Measurements from ENCODE around the gene KAZN. TPM values are rescaled to one million over a fixed set of nuclear protein-coding genes. Genes with fewer than 3 reads are reported as not detected.

The KAZN gene
- total and polyA plus RNA-seq, 2 of the 8 experiments (the other 6 are each of a cell fraction or from before 2014, with no cell fraction given): 3.7 to 11.8 TPM

DNA sequence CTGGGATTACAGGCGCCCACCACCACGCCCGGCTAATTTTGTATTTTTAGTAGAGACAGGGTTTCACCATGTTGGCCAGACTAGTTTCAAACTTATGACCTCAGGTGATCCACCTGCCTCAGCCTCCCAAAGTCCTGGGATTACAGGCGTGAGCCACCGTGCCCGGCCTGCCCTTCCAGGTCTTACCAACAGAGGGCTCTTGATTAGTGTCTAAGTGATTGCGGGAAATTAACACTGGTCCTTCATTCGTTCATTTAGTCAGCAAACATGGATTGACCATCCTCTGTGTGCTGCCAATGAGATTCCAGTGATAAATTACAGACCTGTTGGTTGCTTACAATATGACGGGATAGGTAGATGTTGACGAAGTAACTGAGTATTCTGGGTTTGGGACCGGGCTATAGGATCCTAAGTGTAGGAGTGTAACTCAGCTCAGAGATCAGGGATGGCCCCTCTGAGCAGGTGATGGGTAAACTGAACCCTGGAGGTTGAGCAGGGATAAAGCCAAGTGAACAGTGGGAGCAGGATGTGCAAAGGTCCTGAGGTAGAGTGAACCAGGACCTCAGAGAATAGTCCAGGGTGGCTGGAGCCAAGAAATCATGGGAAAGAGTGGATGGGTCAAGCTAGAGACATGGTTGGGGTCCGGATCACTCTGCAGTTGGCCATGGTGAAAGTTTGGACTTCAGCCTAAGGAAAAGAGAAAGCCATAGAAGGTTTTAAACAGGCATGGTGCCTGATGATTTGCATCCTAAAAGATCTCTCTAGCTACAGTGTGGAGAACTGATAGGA is 171.2 kb downstream of the KAZN start:
- WGBS, 2 experiments (ENCODE audit: extremely low coverage in 1 of 2, insufficient coverage in 1 of 2, insufficient read length in 1 of 2, insufficient replicate concordance in 2 of 2, low coverage in 1 of 2, low lambda C conversion rate in 2 of 2, missing lambda C conversion rate in 1 of 2): 80% methylated on average over 12 of the region's 12 CpGs; no CpG with 5 or more reads in 1 of the 2 experiments
- Histone ChIP-seq H3K4me3 (ENCODE audit: extremely low read depth in 1 of 4, insufficient read depth in 2 of 4, low read depth in 3 of 4, low read length in 4 of 4) (no peak overlapping the region), H4K91ac (replicated peaks; ENCODE audit: insufficient read length, low read length) (no peak overlapping the region)

More for the DNA sequence above, 171.2 kb downstream of the KAZN start:
- no peak overlapping the region for H2AFZ ChIP-seq (ENCODE audit: low read length)
- no peak overlapping the region for H3K27ac ChIP-seq (ENCODE audit: low read depth, low read length)
- no peaks in the 10 kb centered on the region; a peak in 2 of 4 replicates for H3K9me3 ChIP-seq (ENCODE audit: insufficient read depth in 2 of 2, low read depth in 1 of 2, low read length in 1 of 2)
- H2BK5ac ChIP-seq (ENCODE audit: low read depth, low read length): no peak overlapping the region
- H3K4me2 ChIP-seq (ENCODE audit: insufficient read depth in 1 of 2, low read depth in 2 of 2, low read length in 2 of 2): no peak overlapping the region
- H3K79me1 ChIP-seq (ENCODE audit: low read depth, low read length): no peaks in the 10 kb centered on the region
- no peak overlapping the region for H2BK20ac ChIP-seq (ENCODE audit: low read length)
- H4K8ac ChIP-seq (ENCODE audit: extremely low read depth, insufficient read depth, low read length): no peak overlapping the region
- ChIA-PET CTCF (ENCODE audit: partially characterized antibody) (interaction anchor here (0.8 to 2.4 kb wide), 16 partner anchors 10 to 277 kb away, joined by 3 to 18 read pairs (median 4); no protein-coding TSS in a partner anchor), POLR2A (ENCODE audit: partially characterized antibody) (no interaction called here)
- no peaks in the 10 kb centered on the region for H3K36me3 ChIP-seq (ENCODE audit: control insufficient read depth in 2 of 4, insufficient read depth in 4 of 4, low read length in 3 of 4)
- no peak overlapping the region for H3K4ac ChIP-seq (replicated peaks; ENCODE audit: insufficient read length, low read depth, low read length)
- H3K18ac ChIP-seq (ENCODE audit: extremely low read depth, low read length): no peak overlapping the region
- H3K23ac ChIP-seq (ENCODE audit: insufficient read length): no peak overlapping the region
- H3K14ac ChIP-seq (ENCODE audit: insufficient read length): no peak overlapping the region
- no peak overlapping the region for H4K5ac ChIP-seq (ENCODE audit: insufficient read length, low read depth, low read length)
- no peak overlapping the region for H2BK120ac ChIP-seq (replicated peaks; ENCODE audit: low read depth, low read length)
- H3K27me3 ChIP-seq (replicated peaks in 1 of 4; ENCODE audit: control insufficient read depth in 3 of 4, extremely low read depth in 1 of 4, insufficient read depth in 3 of 4, low read length in 3 of 4): no peaks in the 10 kb centered on the region
- no peak overlapping the region for H3K9ac ChIP-seq (replicated peaks in 1 of 4; ENCODE audit: extremely low read depth in 1 of 4, low read depth in 3 of 4, low read length in 3 of 4)
- no peak overlapping the region for H2AK5ac ChIP-seq (ENCODE audit: low read depth, low read length)
- no peaks in the 10 kb centered on the region for H3K79me2 ChIP-seq (ENCODE audit: control insufficient read depth in 1 of 2, insufficient read depth in 2 of 2, low read length in 2 of 2)
- peak in 1 of 2 experiments; percentile 64 for DNase-seq (ENCODE audit: low read depth in 1 of 2, low spot score in 2 of 2)
- FAIRE-seq: no peak
- no peaks in the 10 kb centered on the region for H3K23me2 ChIP-seq (ENCODE audit: low read depth, low read length)
- H3K4me1 ChIP-seq (replicated peaks in 1 of 4; ENCODE audit: control insufficient read depth in 3 of 4, insufficient read depth in 4 of 4, low read length in 3 of 4): peaks cover 6 to 16% (median 13%) of the 10 kb centered on the region in 4 experiments
- H2BK12ac ChIP-seq (ENCODE audit: low read depth, low read length): no peak overlapping the region
- no peak overlapping the region for H3K56ac ChIP-seq (replicated peaks; ENCODE audit: insufficient read length, low read depth, low read length)
- H4K20me1 ChIP-seq (replicated peaks in 1 of 2; ENCODE audit: control insufficient read depth in 1 of 2, insufficient read depth in 2 of 2, low read length in 2 of 2): no peaks in the 10 kb centered on the region
- TF ChIP-seq ATF2 (IDR thresholded peaks at IDR 0.05; ENCODE audit: low read length) (no peak), RAD21 (IDR thresholded peaks at IDR 0.05 in 1 of 2, conservative IDR thresholded peaks at IDR 0.05 in 1 of 2; ENCODE audit: low read depth in 2 of 2, low read length in 2 of 2) (peak; percentile 15 to 35; a peak in 2 of 4 replicates), SIRT6 (IDR thresholded peaks at IDR 0.05; ENCODE audit: low read length) (no peak), ASH2L (IDR thresholded peaks at IDR 0.05; ENCODE audit: low read length) (no peak), CTCF (IDR thresholded peaks at IDR 0.05; ENCODE audit: control extremely low read depth in 1 of 3, insufficient read depth in 1 of 3, low read depth in 1 of 3, low read length in 3 of 3) (peak; percentile 30 to 50 (median 34)), KDM1A (IDR thresholded peaks at IDR 0.05; ENCODE audit: borderline replicate concordance, low read length) (0 out of 2 replicates have a peak, but pooled peaks have one; percentile 38)
- no peak overlapping the region for H2BK15ac ChIP-seq (ENCODE audit: low read length)
